Measurements from ENCODE around the gene NBEA. TPM values are rescaled to one million over a fixed set of nuclear protein-coding genes. Genes with fewer than 3 reads are reported as not detected.
A peak's percentile ranks its signal among the peaks of the same experiment; 100 is the strongest.

The NBEA gene
- total RNA-seq, 2 donors from 2014 or later, result 0.62 to 1.2 TPM

- DNase-seq, result no peak
- H3K9me3 Mint-ChIP-seq, result no peaks in the 10 kb centered on the region
- H3K27ac Mint-ChIP-seq, result no peak overlapping the region
- no peak overlapping the region for H3K4me3 Mint-ChIP-seq
- H3K4me1 Mint-ChIP-seq (ENCODE audit: low read depth), result no peaks in the 10 kb centered on the region
- no peaks in the 10 kb centered on the region for H3K36me3 Mint-ChIP-seq (ENCODE audit: insufficient read depth in 2 of 2)
- no peaks in the 10 kb centered on the region for H3K27me3 Mint-ChIP-seq (ENCODE audit: low read depth)
- no peak for ATAC-seq (replicated peaks in 1 of 2)
Observed at GRCh38 chr13:35714588-35715377, 772.7 kb downstream of the NBEA start.

DNA sequence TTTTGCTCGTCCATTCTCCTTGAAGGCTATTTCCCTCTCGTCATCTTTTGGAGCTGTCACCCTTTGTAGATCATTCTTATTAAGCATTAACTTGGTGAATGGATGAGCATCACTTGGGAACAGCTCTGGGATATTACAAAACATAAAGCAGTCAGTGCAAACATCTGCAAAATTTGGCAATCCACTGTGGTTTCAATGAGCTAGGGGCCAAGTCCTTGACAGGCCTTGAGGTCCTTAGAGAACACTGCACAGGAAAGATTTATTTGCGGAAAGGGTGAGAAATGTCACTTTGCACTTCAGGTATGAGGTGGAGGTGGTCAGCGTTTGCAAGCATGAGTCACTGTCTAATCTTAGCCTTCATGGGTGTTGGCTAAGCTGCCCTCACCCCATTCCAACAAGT, 774.1 kb downstream of the NBEA start:
- no peaks in the 10 kb centered on the region for H3K36me3 Mint-ChIP-seq (ENCODE audit: insufficient read depth in 2 of 2)
- peaks cover 6% of the 10 kb centered on the region for H3K4me1 Mint-ChIP-seq (ENCODE audit: low read depth)
- H3K27me3 Mint-ChIP-seq (ENCODE audit: low read depth), result peaks cover 8% of the 10 kb centered on the region
- H3K9me3 Mint-ChIP-seq, result no peaks in the 10 kb centered on the region
- ATAC-seq (replicated peaks in 1 of 2), result no peak
- no peak overlapping the region for H3K27ac Mint-ChIP-seq
- H3K4me3 Mint-ChIP-seq, result no peak overlapping the region
- DNase-seq, result no peak

- H3K4me1 Mint-ChIP-seq (ENCODE audit: low read depth), result peaks cover 6% of the 10 kb centered on the region
- ATAC-seq (replicated peaks in 1 of 2) (no peak), DNase-seq (no peak)
- no peak overlapping the region for H3K4me3 Mint-ChIP-seq
- peaks cover 11% of the 10 kb centered on the region for H3K27me3 Mint-ChIP-seq (ENCODE audit: low read depth)
- H3K36me3 Mint-ChIP-seq (ENCODE audit: insufficient read depth in 2 of 2), result no peaks in the 10 kb centered on the region
- H3K27ac Mint-ChIP-seq, result no peak overlapping the region
- H3K9me3 Mint-ChIP-seq, result no peaks in the 10 kb centered on the region
Observed at GRCh38 chr13:35716729-35717128, 774.7 kb downstream of the NBEA start.

GRCh38 chr13:35718084-35718483, 776.0 kb downstream of the NBEA start:
- Mint-ChIP-seq H3K27me3 (ENCODE audit: low read depth) (peaks cover 11% of the 10 kb centered on the region), H3K27ac (no peak overlapping the region), H3K9me3 (no peaks in the 10 kb centered on the region), H3K36me3 (ENCODE audit: insufficient read depth in 2 of 2) (no peaks in the 10 kb centered on the region), H3K4me3 (no peak overlapping the region), H3K4me1 (ENCODE audit: low read depth) (peaks cover 6% of the 10 kb centered on the region)
- no peak for ATAC-seq (replicated peaks in 1 of 2)
- DNase-seq, result no peak

- DNase-seq (no peak), ATAC-seq (replicated peaks in 1 of 2) (no peak)
- Mint-ChIP-seq H3K27me3 (ENCODE audit: low read depth) (peaks cover 11% of the 10 kb centered on the region), H3K4me3 (peak overlapping the region in 1 of 2 donors; percentile 32), H3K36me3 (ENCODE audit: insufficient read depth in 2 of 2) (no peaks in the 10 kb centered on the region), H3K9me3 (no peaks in the 10 kb centered on the region), H3K27ac (no peak overlapping the region), H3K4me1 (ENCODE audit: low read depth) (peaks cover 6% of the 10 kb centered on the region)
Observed at GRCh38 chr13:35720290-35720689, 778.2 kb downstream of the NBEA start.

- Mint-ChIP-seq H3K36me3 (ENCODE audit: insufficient read depth in 2 of 2) (no peaks in the 10 kb centered on the region), H3K27me3 (ENCODE audit: low read depth) (peaks cover 11% of the 10 kb centered on the region), H3K4me3 (peak overlapping the region; percentile 32 to 70), H3K4me1 (ENCODE audit: low read depth) (peaks cover 6% of the 10 kb centered on the region), H3K27ac (no peak overlapping the region), H3K9me3 (no peaks in the 10 kb centered on the region)
- peak; percentile 41 to 59 for DNase-seq
- ATAC-seq (replicated peaks in 1 of 2), result peak; percentile 55 to 61
Observed at GRCh38 chr13:35720690-35721554, 778.9 kb downstream of the NBEA start.

Measured in activated T-cell treated with anti-CD3 and anti-CD28 coated beads, Interleukin-2, amount 50 U/mL, for 72 hours (primary cell).